Mononuclear cell (primary cell): ENCODE data around the gene PRXL2C. TPM values are rescaled to one million over a fixed set of nuclear protein-coding genes. Genes with fewer than 3 reads are reported as not detected.
A peak's percentile ranks its signal among the peaks of the same experiment; 100 is the strongest.
"Not testable (repeated sequence)": the region's sequence is repeated elsewhere in the genome, so short reads cannot be mapped to it uniquely, and the experiment has no call there.

Experiments
- H3K27me3 ChIP-seq: 2 replicates; pipeline ENCODE4 v1.6.0; 2011; ENCODE audit warnings: low read length, control low read depth; ENCODE audit not compliant: insufficient read depth
- H3K4me1 ChIP-seq: 2 replicates; pipeline ENCODE4 v1.5.1; 2011; ENCODE audit warnings: mild to moderate bottlenecking, low read length, control low read depth; ENCODE audit not compliant: insufficient read depth
- H3K4me3 ChIP-seq: 2 replicates; pipeline ENCODE4 v1.5.1; 2011; ENCODE audit warnings: mild to moderate bottlenecking, low read length, moderate library complexity
- H3K9me3 ChIP-seq: 2 replicates; pipeline ENCODE4 v1.5.1; 2011; ENCODE audit warnings: low read depth, mild to moderate bottlenecking, control low read depth, low read length
- total RNA-seq: library from RNA; depleted of rRNA; stranded (reverse); fragments of >200 nt; gene quantifications from one replicate; pipeline ENCODE4 v1.2.3, GENCODE V29; 2012

PRXL2C gene
- total RNA-seq, 1 donor: 19.5 TPM

DNA sequence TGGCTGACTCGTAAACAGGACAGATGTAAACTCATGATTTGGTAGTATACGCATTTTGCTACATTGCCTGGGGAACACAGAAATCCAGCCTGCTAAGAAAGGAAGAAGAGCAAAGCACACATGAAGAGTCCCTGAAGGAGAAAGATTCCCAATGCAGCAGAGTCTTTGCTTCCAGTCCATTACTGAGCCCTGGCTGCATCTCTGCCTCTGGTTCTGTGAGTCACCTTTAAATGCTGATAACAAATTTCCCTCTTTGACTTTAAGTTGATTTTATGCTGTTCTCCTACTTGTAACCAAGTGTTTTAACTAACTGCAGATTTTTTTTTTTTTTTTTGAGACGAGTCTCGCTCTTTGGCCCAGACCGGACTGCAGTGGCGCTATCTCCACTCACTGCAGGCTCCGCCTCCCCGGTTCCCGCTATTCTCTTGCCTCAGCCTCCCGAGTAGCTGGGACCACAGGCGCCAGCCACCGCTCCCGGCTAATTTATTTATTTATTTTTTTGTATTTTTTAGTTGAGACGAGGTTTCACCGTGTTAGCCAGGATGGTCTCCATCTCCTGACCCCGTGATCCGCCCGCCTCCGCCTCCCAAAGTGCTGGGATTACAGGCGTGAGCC lies 8.5 kb upstream of the PRXL2C start:
- H3K4me3 ChIP-seq: no peak overlapping the region
- no peaks in the 10 kb centered on the region for H3K4me1 ChIP-seq
- H3K27me3 ChIP-seq: no peaks in the 10 kb centered on the region
- H3K9me3 ChIP-seq: no peaks in the 10 kb centered on the region

DNA sequence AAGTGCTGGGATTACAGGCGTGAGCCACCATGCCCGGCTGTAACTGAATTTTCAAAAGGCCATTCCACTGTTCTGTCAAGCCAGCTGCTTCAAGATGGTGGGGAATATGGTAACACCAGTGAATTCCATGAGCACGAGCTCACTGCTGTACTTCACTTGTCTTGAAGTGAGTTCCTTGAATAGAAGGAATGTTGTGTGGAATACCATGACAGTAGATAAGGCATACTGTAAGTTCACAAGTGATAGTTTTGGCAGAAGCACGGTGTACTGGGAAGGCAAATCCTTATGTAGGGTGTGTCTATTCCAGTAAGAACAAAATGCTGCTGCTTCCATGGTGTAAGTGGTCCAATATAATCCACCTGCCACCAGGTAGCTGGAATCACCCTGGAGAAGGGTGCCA lies 6.6 kb upstream of the PRXL2C start:
- no peaks in the 10 kb centered on the region for H3K4me1 ChIP-seq
- H3K4me3 ChIP-seq: no peak overlapping the region
- H3K27me3 ChIP-seq: no peaks in the 10 kb centered on the region
- H3K9me3 ChIP-seq: no peaks in the 10 kb centered on the region

DNA sequence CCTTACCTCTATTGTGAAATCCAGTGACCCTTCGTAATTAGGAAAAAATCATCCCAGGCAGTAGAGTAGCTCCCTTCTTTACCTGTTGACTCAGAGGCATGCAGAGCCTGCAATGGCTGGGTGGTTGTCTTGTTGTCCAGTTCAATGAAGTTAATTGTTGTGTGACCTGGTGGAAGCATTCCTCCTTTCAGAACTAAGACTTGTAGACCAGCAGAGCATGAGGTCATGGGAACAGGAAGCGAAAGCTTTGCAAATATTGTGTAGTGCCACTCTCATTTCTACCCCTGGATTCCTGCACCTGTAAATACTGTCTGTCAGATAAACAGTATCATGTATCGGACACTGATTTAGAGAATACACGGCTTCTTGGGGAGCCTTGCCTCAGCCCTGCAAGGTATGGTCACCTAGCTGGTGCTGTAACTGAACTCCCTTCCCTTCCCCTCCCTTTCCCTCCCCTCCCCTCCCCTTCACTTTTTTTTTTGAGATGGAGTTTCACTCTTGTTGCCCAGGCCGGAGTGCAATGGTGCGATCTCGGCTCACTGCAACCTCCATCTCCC lies 5.7 kb upstream of the PRXL2C start:
- no peaks in the 10 kb centered on the region for H3K27me3 ChIP-seq
- H3K4me3 ChIP-seq: no peak overlapping the region
- no peaks in the 10 kb centered on the region for H3K9me3 ChIP-seq
- peaks cover 2% of the 10 kb centered on the region for H3K4me1 ChIP-seq

DNA sequence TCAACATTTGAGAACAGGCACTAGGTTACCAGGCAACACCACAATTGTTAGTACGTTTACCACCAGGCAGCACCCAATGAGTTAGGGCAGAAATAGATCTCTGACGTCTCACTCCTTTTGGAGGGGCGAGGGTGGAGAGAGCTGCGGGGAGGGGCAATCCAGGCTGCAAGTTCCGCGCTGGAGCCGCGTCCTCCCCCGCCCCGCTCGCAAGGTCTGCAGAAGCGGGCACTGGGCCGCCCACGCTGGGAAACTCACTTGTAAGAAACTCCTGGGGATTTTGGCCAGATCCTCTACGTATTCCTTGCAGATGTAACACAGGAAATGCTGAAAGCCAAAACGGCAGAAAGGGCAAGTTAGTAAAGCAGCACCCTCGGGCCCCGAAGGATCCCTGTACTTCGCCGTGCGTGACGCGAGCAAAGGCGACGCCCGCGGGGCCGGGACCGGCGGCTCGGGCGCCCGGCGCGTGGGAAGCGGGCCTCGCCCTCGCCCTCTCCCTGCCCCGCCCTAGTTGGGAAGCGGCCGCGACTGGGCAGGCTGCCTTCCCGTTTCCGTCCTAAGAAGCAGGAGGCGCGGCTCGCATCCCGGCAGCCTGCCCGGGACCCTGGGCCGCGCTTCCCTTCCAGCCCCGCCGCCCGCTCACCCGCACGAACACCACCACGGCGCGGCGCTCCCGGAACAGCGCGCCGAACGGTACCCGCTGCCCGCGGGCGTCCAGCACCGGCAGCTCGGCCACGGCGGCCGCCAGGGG lies 493 bp downstream of the PRXL2C start:
- Histone ChIP-seq H3K4me1 (peaks cover 6% of the 10 kb centered on the region), H3K9me3 (no peaks in the 10 kb centered on the region), H3K27me3 (no peaks in the 10 kb centered on the region), H3K4me3 (peak overlapping the region; percentile 56)

DNA sequence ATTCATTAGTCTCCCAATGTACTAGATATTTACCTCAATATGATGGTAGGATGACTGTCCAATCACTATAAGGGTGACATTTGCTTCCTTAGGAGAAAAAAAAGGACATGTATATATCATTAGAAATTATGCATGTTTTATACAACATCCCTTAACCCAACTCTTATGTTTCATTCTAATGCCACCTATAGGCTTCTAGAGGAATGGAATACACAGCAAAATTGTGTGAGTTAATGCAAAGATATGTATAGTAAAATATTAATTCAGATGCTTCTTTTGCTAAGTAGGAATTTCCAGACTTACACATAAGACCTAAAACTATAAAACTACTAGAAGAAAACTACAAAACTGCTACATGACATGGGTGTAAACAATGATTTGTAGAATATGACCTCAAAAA lies 3.5 kb downstream of the PRXL2C start:
- Histone ChIP-seq H3K27me3 (no peaks in the 10 kb centered on the region), H3K4me3 (no peak overlapping the region), H3K9me3 (no peaks in the 10 kb centered on the region), H3K4me1 (peaks cover 11% of the 10 kb centered on the region)

DNA sequence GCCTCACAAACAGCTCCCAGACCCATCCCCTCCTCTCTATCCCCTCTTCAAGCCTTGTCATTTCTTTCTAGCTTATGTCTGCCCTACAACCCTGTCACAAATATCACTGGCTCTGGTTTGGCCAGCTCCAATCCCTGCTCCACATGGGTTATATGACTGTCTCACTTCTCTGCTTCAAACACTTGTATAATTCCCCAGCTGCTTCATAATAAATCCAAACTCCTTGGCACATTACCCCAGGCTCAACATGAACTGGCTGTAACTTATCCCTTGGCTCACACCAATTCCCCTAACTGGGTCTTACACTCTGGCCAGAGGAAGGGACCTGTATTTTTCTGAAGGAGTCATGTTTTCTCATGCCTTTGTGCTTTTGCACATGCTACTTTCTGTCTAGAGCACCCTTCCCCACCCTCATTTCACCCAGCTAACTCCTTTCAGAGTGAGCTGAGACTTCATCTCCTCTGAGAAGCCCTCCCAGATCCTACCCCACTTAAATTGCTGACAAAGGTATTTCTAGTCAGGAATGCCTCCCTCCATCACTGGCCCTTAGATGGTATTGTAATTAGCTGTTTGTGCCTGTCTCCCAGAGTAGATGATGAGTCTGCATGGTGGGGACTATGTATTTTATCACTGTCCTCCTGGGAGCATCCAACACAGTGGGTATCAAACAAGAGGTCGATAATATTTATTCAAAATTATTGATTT lies 5.3 kb downstream of the PRXL2C start:
- no peak overlapping the region for H3K4me3 ChIP-seq
- H3K9me3 ChIP-seq: no peaks in the 10 kb centered on the region
- H3K4me1 ChIP-seq: peaks cover 15% of the 10 kb centered on the region
- H3K27me3 ChIP-seq: no peaks in the 10 kb centered on the region

DNA sequence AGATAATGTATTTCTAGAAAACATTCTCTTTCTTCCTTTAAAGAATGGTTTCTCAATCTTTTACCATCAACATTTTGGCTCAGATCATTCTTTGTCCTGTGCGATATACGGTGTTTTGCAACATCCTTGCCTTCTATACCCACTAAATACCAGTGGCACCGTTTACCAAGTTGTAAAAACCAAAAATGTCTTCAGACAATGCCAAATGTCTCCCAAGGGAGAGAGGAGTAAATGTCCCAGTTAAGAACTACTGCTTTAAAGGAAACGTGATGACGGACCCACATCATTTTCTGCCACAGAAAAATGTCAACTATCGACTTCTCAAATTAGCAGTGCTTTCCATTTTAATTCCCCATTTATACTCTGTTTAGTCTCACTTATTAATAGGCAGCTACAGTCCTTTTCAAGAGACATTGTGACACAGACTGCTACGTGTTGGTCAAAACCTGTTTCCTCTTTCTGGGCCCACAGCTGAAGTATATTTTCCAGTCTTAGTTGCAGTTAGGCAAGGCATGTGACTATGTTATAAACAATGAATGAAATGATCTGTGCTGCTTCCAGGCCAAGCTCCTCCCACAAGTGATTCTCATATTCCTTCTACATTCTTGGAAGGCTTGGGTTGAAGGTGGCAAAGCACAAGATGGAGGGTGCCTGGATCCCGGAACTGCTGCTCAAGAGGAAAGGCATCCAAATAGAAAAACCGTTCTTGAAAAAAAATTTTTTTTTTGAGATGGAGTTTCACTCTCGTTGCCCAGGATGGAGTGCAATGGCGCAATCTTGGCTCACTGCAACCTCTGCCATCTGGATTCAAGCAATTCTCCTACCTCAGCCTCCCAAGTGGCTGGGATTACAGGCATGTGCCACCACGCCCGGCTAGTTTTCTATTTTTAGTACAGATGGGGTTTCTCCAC lies 8.8 kb downstream of the PRXL2C start:
- peaks cover 15% of the 10 kb centered on the region for H3K4me1 ChIP-seq
- H3K4me3 ChIP-seq: no peak overlapping the region
- no peaks in the 10 kb centered on the region for H3K27me3 ChIP-seq
- no peaks in the 10 kb centered on the region for H3K9me3 ChIP-seq

DNA sequence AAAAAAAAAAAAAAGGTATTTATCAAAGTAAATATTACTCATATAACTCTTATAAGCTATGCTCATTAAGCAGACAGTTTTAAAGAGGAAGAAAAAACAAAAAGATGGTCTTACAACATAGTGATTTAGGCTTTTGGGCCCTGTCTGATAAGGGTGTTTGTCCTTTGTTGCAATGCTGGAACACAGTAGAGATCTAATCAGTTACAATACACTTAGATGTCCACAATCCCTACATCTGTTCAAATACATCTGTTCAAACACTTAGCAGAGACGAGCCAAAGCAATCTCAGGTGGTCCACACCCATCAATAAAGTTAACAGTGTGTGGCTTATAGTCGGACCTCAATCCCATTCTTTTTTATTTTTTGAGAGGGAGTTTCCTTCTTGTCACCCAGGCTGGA lies 11.0 kb downstream of the PRXL2C start:
- Histone ChIP-seq H3K4me1 (peaks cover 15% of the 10 kb centered on the region), H3K4me3 (no peak overlapping the region), H3K9me3 (no peaks in the 10 kb centered on the region), H3K27me3 (no peaks in the 10 kb centered on the region)

DNA sequence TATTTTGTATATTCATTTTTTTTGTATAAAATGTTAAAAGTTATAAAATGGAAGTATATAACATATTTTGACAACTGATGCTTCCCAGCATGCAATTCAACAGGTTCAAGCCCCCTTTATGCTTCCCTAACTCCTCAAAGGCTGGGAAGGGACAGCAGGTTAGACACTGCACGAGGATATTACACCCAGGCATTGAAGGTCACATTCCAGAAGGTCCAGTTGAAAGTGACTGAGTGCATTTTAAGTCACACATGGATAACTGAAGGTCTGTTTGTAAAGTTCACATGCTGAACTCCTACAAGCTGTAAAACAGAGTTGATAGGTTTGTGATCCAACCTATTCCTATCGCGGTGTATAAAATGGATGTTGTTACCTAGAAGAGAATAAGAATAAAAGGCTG lies 13.6 kb downstream of the PRXL2C start:
- Histone ChIP-seq H3K4me3 (no peak overlapping the region), H3K27me3 (no peaks in the 10 kb centered on the region), H3K9me3 (no peaks in the 10 kb centered on the region), H3K4me1 (peaks cover 10% of the 10 kb centered on the region)

DNA sequence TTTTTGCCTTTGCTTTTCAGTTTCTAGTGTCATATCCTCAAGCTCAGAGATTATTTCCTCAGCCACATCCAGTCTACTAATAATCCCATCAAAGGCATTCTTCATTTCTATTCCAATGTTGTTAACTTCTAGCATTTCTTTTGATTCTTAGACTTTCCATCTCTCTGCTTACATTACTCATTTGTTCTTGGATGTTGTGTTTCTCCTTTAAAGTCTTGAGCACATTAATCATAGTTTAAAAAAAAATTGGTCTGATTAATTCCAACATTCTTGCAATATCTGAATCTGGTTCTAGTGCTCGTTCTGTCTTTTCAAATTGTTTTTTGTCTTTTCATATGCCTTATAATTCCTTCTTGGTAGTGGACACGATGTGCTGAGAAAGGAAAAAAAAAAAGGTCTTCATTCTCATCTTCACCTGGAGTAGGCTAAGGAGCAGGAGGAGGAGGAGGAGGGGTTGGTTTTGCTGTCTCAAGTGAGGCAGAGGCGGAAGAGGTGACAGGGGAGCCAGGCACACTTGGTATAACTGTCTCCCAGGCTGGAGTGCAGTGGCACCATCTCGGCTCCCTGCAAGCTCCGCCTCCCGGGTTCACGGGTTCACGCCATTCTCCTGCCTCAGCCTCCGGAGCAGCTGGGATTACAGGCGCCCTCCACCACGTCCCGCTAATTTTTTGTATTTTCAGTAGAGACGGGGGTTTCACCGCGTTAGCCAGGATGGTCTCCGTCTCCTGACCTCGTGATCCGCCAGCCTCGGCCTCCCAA lies 16.3 kb downstream of the PRXL2C start:
- no peaks in the 10 kb centered on the region for H3K27me3 ChIP-seq
- no peak overlapping the region for H3K4me3 ChIP-seq
- no peaks in the 10 kb centered on the region for H3K4me1 ChIP-seq
- H3K9me3 ChIP-seq: no peaks in the 10 kb centered on the region

DNA sequence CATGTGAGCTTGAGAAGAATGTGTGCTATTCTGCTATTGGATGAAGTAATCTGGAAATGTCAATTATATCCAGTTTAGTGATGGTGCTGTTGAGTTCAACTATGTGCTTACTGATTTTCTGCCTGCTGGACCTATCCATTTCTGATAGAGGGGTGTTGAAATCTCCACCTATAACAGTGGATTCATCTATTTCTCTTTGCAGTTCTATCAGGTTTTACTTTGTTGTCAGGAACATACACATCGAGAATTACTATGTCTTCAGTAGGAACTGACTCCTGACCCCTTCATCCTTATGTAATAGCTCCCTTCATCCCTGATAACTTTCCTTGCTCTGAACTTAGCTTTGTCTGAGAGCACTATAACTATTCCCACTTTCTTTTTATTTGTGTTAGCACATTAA lies 18.7 kb downstream of the PRXL2C start:
- Histone ChIP-seq H3K9me3 (no peaks in the 10 kb centered on the region), H3K4me3 (no peak overlapping the region)

DNA sequence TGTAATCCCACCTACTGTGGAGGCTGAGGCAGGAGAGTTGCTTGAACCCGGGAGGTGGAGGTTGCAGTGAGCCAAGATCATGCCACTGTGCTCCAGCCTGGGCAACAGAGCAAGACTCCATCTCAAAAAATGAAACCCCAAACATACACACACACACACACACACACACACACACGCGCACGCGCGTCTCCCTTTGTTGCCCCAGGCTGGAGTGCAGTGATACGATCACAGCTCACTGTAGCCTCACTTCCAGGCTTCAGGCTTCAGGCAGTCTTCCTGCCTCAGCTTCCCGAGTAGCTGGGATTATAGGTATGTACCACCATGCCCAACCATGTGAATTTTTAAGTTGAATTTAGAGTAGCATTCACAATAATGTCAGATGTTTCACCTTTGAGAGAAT lies 21.5 kb downstream of the PRXL2C start:
- H3K9me3 ChIP-seq, H3K27me3 ChIP-seq, H3K4me1 ChIP-seq, H3K4me3 ChIP-seq: not testable (repeated sequence)

More for the DNA sequence above, 18.7 kb downstream of the PRXL2C start:
- Histone ChIP-seq H3K4me1 (no peaks in the 10 kb centered on the region), H3K27me3 (no peaks in the 10 kb centered on the region)

DNA sequence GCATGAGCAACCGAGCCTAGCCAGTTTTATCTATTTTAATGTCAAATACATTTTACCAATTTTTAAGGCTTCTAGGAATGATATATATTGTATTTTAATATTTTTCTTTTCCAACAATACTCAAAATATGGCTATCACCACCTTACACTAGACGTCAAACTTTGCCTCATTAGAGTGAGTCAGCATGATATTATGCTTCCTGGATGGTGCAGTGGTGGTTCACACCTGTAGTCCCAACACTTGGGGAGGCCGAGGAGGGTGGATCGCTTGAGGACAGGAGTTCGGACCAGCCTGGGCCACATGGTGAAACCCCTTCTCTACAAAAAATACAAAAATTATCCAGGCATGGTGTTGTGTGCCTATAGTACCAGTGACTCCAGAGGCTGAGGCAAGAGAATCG lies 28.2 kb downstream of the PRXL2C start:
- Histone ChIP-seq H3K27me3 (peaks cover 7% of the 10 kb centered on the region), H3K4me3 (no peak overlapping the region), H3K4me1 (no peaks in the 10 kb centered on the region), H3K9me3 (no peaks in the 10 kb centered on the region)

DNA sequence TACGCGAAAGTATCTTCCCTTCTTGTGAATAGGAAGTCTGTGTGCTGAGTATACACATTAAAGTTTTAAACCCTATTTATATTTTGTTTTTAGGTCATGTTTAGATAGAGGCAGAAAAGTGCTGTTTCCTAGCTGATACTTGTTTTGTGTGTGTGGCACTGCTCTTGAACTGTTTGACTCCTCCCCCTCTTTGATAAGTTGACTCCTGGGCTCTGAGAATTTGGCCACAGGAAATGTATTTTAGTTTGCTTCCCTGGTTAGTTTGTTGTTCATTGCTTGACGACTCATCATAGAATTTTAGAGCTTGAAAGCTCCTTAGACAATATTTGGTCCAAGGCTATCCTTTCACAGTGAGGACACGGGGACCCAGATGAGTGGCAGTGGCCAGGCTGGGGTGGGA lies 33.5 kb downstream of the PRXL2C start:
- Histone ChIP-seq H3K9me3 (no peaks in the 10 kb centered on the region), H3K27me3 (peaks cover 50% of the 10 kb centered on the region), H3K4me3 (no peak overlapping the region), H3K4me1 (peaks cover 6% of the 10 kb centered on the region)
